A549 (cell line): ENCODE data around the gene AMPH. TPM values are rescaled to one million over a fixed set of nuclear protein-coding genes. Genes with fewer than 3 reads are reported as not detected.

Experiments used
- ATAC-seq, 2 experiments: fragments of 200-7000 bp in 1 of 2; fragments of >200 bp in 1 of 2; cut with Nextera tagmentation in 1 of 2; cut with Tn5 transposase in 1 of 2; 3 replicates each; pipeline versions ENCODE4 v1.8.0 to v1.9.1; 2018 to 2020; ENCODE audit warnings: mild to moderate bottlenecking in 1 of 2, moderate library complexity in 1 of 2
- CTCF ChIA-PET: fragments of 300-600 bp; sonication (Branson Sonifier 250); formaldehyde crosslinking; extraction: SDS; loops from one replicate; lab custom pipeline; 2021; ENCODE audit warnings: antibody characterized with exemption, inconsistent platforms; lab: Yijun Ruan, JAX
- POLR2A ChIA-PET: fragments of 350-600 bp; formaldehyde crosslinking; extraction: SDS; loops from one replicate; lab custom pipeline; 2021; ENCODE audit warnings: antibody characterized with exemption, inconsistent platforms; lab: Yijun Ruan, JAX
- DNase-seq, 2 experiments: peaks; one replicate each; pipeline versions ENCODE4 v3.0.0 to v3.0.0-alpha.2; 2011 to 2016; ENCODE audit warnings: low read depth in 1 of 2, low spot score in 1 of 2
- FAIRE-seq: peaks from 2 replicates; lab custom pipeline; 2011; peaks lifted over from hg19 to GRCh38; lab: Jason Lieb, UNC
- H3K27ac ChIP-seq, 2 experiments: fragments of >200 bp; sonication (Bioruptor Twin); formaldehyde crosslinking; 3 replicates each; pipeline ENCODE4 v1.5.1; 2016 to 2017
- H3K4me1 ChIP-seq: fragments of >200 bp; sonication (Bioruptor Twin); formaldehyde crosslinking; 3 replicates; pipeline ENCODE4 v1.6.1; 2016
- H3K4me2 ChIP-seq: fragments of >200 bp; sonication (Bioruptor Twin); formaldehyde crosslinking; 3 replicates; pipeline ENCODE4 v1.6.1; 2016
- H3K4me3 ChIP-seq: fragments of >200 bp; sonication (Bioruptor Twin); formaldehyde crosslinking; 3 replicates; pipeline ENCODE4 v1.5.1; 2016
- H3K9me3 ChIP-seq: fragments of >200 bp; sonication (Bioruptor Twin); formaldehyde crosslinking; 3 replicates; pipeline ENCODE4 v1.6.1; 2016
- CHD2 ChIP-seq: fragments of 150-350 bp; IDR thresholded peaks from 2 replicates; pipeline ENCODE4 v1.6.1; 2014; ENCODE audit warnings: low read length; ENCODE audit not compliant: partially characterized antibody
- CHD4 ChIP-seq: fragments of 200-600 bp; sonication (generic); IDR thresholded peaks from 2 replicates; pipeline ENCODE4 v1.6.1; 2016; ENCODE audit warnings: antibody characterized with exemption, mild to moderate bottlenecking, borderline replicate concordance
- ESRRA ChIP-seq: fragments of 150-350 bp; IDR thresholded peaks from 2 replicates; pipeline ENCODE4 v1.6.1; 2014; ENCODE audit warnings: mild to moderate bottlenecking, low read length, borderline replicate concordance
- FOXS1 ChIP-seq: fragments of 250-450 bp; sonication (Bioruptor Pico); IDR thresholded peaks from 2 replicates; pipeline ENCODE4 v1.5.0; 2020; ENCODE audit warnings: mild to moderate bottlenecking, moderate library complexity
- HOXA7 ChIP-seq: fragments of 250-450 bp; sonication (Bioruptor Pico); IDR thresholded peaks from 2 replicates; pipeline ENCODE4 v1.5.0; 2020; ENCODE audit warnings: mild to moderate bottlenecking, moderate library complexity
- KDM1A ChIP-seq: fragments of 200-600 bp; sonication (generic); IDR thresholded peaks from 2 replicates; pipeline ENCODE4 v1.6.1; 2016; ENCODE audit warnings: low read depth, mild to moderate bottlenecking
- NPAS2 ChIP-seq: fragments of 250-450 bp; sonication (Bioruptor Pico); IDR thresholded peaks from 2 replicates; pipeline ENCODE4 v1.8.0; 2022; ENCODE audit warnings: mild to moderate bottlenecking, moderate library complexity, borderline replicate concordance
- PHF8 ChIP-seq: fragments of 200-600 bp; sonication (generic); IDR thresholded peaks from 2 replicates; pipeline ENCODE4 v1.6.1; 2016; ENCODE audit warnings: low read depth, mild to moderate bottlenecking, antibody characterized with exemption, moderate library complexity, borderline replicate concordance
- RARB ChIP-seq: fragments of 250-450 bp; sonication (Bioruptor Pico); IDR thresholded peaks from 2 replicates; pipeline ENCODE4 v1.8.0; 2021; ENCODE audit warnings: mild to moderate bottlenecking, moderate library complexity
- RCOR1 ChIP-seq: fragments of 150-350 bp; IDR thresholded peaks from 2 replicates; pipeline ENCODE4 v1.6.1; 2014; ENCODE audit warnings: antibody characterized with exemption, low read length, low read depth
- RFX5 ChIP-seq: fragments of 450-650 bp; IDR thresholded peaks from 2 replicates; pipeline ENCODE4 v1.7.1; 2014; ENCODE audit warnings: antibody characterized with exemption, mild to moderate bottlenecking, moderate library complexity
- RNF2 ChIP-seq: fragments of 200-600 bp; sonication (generic); IDR thresholded peaks from 2 replicates; pipeline ENCODE4 v1.6.1; 2016; ENCODE audit warnings: low read depth, mild to moderate bottlenecking, antibody characterized with exemption, moderate library complexity, borderline replicate concordance
- SREBF2 ChIP-seq: fragments of 450-650 bp; IDR thresholded peaks from 2 replicates; pipeline ENCODE4 v1.6.1; 2014; ENCODE audit warnings: mild to moderate bottlenecking, moderate library complexity
- ZFP36 ChIP-seq: fragments of 450-650 bp; IDR thresholded peaks from 2 replicates; pipeline ENCODE4 v1.6.1; 2014; ENCODE audit warnings: borderline replicate concordance; ENCODE audit not compliant: partially characterized antibody
- WGBS: methylation state at CpG from one replicate; pipeline ENCODE4 v1.1.6; 2017; ENCODE audit errors: missing lambda C conversion rate; 5-methylcytosine and 5-hydroxymethylcytosine counted together
- polyA plus RNA-seq, 4 experiments: library from polyadenylated mRNA; depleted of rRNA in 3 of 4; stranded (reverse); fragments of >200 nt; fragmentation: RNase III in 1 of 4; extraction: RNeasy Plus Mini Kit Qiagen cat#74134 plus additional on column Dnase treatment in 1 of 4; gene quantifications; 2 replicates in 3 of 4; 3 replicates in 1 of 4; pipeline ENCODE4 v1.2.3, GENCODE V29; 2011 to 2017
- TF ChIP-seq, protein P1 (sequence below): IDR thresholded peaks from 2 replicates; pipeline ENCODE4 v1.6.1; 2012; ENCODE audit warnings: low read depth, borderline replicate concordance
- TF ChIP-seq, protein P2 (sequence below): IDR thresholded peaks from 2 replicates; pipeline ENCODE4 v1.6.1; 2012
- TF ChIP-seq, protein P3 (sequence below): fragments of 250-450 bp; sonication (Bioruptor Pico); IDR thresholded peaks from 2 replicates; pipeline ENCODE4 v1.5.0; 2020; ENCODE audit warnings: low read depth, mild to moderate bottlenecking, moderate library complexity
- TF ChIP-seq, protein P4 (sequence below): fragments of >200 bp; sonication (Bioruptor Twin); formaldehyde crosslinking; IDR thresholded peaks from 2 replicates; pipeline ENCODE4 v1.6.1; 2016
- TF ChIP-seq, protein P5 (sequence below): fragments of 200-600 bp; sonication (generic); IDR thresholded peaks from 2 replicates; pipeline ENCODE4 v1.6.1; 2016; ENCODE audit warnings: antibody characterized with exemption, mild to moderate bottlenecking, moderate library complexity
- TF ChIP-seq, protein P6 (sequence below): fragments of >200 bp; sonication (Bioruptor Twin); formaldehyde crosslinking; IDR thresholded peaks from 3 replicates; pipeline ENCODE4 v1.5.1; 2016

Gene AMPH
- polyA plus RNA-seq, 2 of the 4 experiments (the other 2 are of a cell fraction) = 0.26 TPM; not detected in 1

DNA sequence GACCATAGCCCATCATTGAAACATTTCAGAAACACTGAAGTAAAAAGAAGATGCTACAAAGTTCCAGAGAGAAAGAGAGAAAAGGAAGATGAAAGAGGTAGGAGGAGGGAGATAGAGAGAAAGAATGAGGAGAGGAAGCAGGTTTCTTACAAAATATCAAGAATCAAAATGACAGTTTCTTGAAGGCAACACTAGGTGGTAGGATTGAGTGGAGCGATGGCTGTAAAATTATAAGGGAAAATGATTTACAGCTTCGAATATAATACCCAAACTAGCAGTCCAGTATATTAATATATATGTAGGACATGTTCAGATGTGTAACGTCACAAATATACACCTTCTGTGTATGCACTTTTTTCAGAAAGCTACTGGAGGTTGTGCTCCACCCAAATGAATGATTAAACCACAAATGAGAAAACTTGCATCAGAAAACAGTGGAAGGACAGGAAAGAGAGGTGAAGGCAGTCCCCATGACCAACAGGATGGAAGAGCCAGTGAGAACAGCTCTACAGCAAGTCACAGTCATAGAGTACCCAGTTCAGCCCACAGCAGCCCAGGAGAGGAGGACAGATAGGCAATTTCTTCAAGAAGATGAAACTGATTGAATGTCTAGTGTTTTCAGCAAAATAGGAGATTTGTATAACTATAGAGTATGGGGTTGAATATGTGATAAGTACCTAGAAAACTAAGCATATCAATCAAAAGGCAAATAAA lies 206.3 kb downstream of the AMPH start:
- no peaks in the 10 kb centered on the region for H3K9me3 ChIP-seq
- DNase-seq = peak in 1 of 2 experiments; percentile 4
- WGBS = 2% methylated on average over 3 of the region's 3 CpGs
- H3K27ac ChIP-seq = no peak overlapping the region
- H3K4me3 ChIP-seq = no peak overlapping the region
- TF ChIP-seq, protein P1, sequence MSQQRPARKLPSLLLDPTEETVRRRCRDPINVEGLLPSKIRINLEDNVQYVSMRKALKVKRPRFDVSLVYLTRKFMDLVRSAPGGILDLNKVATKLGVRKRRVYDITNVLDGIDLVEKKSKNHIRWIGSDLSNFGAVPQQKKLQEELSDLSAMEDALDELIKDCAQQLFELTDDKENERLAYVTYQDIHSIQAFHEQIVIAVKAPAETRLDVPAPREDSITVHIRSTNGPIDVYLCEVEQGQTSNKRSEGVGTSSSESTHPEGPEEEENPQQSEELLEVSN = no peak
- TF ChIP-seq CHD2 (no peak), ESRRA (no peak), RFX5 (no peak), NPAS2 (CRISPR knock-in tag) (no peak), RCOR1 (no peak)
- TF ChIP-seq, protein P2, sequence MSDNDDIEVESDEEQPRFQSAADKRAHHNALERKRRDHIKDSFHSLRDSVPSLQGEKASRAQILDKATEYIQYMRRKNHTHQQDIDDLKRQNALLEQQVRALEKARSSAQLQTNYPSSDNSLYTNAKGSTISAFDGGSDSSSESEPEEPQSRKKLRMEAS = no peak
- H3K4me1 ChIP-seq = no peaks in the 10 kb centered on the region
- ATAC-seq = no peak
- FAIRE-seq = no peak
- no peak overlapping the region for H3K4me2 ChIP-seq
- ChIA-PET POLR2A (no interaction called here), CTCF (interaction anchor here (0.7 kb wide), 1 partner anchor 18 kb away, joined by 4 read pairs; no protein-coding TSS in a partner anchor)

DNA sequence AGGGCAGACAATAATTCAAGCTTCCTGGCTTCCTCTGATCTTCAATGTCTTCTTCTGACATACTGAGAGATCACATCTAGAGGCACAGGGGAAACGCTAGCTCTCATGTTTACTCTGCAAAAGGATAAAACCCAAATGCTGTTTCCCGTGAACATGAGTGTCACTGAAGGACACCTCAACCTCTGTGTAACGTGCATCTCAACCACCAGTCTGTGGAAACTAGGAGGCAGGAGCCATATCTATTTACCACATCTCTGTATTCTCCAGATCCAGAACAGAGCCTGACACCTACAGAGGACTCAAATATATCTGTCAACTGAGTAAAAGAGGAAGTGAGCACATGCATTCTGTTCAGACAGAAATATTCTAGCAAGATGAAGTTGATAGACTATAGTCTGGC lies 217.4 kb downstream of the AMPH start:
- no peak for DNase-seq
- ChIA-PET CTCF (no interaction called here), POLR2A (no interaction called here)
- ATAC-seq = no peak
- TF ChIP-seq SREBF2 (no peak), FOXS1 (CRISPR knock-in tag) (no peak), RARB (no peak), CHD4 (no peak), KDM1A (no peak), RNF2 (no peak)
- TF ChIP-seq, protein P1 = no peak
- Histone ChIP-seq H3K27ac (no peak overlapping the region), H3K4me3 (no peak overlapping the region), H3K4me2 (no peak overlapping the region), H3K4me1 (no peaks in the 10 kb centered on the region), H3K9me3 (no peaks in the 10 kb centered on the region)
- WGBS = 6% methylated on average over 3 of the region's 3 CpGs
- FAIRE-seq = no peak

DNA sequence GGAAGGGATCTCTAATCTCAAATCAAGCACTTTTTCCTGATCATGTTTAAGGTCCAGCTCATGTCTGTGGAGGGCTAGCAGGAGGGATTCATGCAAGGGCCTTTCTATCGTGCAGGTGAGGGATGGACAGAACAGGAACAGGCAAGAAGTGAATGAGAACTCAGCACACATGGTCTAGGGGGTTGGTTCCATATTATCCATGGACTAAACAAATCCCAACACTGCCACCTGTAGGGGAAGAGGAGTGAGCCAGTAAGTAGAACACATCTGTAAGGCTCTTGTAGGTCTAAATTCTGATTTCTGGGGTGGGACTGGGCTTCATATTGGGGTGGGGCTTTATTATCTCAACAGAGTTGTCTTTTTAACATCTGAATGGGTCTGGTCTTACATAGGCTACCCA lies 219.8 kb downstream of the AMPH start:
- peak; percentile 54 to 86; a peak in 3 of 6 replicates for ATAC-seq
- H3K27ac ChIP-seq = no peak overlapping the region
- FAIRE-seq = no peak
- H3K9me3 ChIP-seq = no peaks in the 10 kb centered on the region
- TF ChIP-seq, protein P3, sequence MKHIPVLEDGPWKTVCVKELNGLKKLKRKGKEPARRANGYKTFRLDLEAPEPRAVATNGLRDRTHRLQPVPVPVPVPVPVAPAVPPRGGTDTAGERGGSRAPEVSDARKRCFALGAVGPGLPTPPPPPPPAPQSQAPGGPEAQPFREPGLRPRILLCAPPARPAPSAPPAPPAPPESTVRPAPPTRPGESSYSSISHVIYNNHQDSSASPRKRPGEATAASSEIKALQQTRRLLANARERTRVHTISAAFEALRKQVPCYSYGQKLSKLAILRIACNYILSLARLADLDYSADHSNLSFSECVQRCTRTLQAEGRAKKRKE (CRISPR knock-in tag) = no peak
- no peak for TF ChIP-seq HOXA7 (CRISPR knock-in tag)
- TF ChIP-seq, protein P4, sequence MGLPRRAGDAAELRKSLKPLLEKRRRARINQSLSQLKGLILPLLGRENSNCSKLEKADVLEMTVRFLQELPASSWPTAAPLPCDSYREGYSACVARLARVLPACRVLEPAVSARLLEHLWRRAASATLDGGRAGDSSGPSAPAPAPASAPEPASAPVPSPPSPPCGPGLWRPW = no peak
- no peak for TF ChIP-seq ZFP36
- TF ChIP-seq, protein P5, sequence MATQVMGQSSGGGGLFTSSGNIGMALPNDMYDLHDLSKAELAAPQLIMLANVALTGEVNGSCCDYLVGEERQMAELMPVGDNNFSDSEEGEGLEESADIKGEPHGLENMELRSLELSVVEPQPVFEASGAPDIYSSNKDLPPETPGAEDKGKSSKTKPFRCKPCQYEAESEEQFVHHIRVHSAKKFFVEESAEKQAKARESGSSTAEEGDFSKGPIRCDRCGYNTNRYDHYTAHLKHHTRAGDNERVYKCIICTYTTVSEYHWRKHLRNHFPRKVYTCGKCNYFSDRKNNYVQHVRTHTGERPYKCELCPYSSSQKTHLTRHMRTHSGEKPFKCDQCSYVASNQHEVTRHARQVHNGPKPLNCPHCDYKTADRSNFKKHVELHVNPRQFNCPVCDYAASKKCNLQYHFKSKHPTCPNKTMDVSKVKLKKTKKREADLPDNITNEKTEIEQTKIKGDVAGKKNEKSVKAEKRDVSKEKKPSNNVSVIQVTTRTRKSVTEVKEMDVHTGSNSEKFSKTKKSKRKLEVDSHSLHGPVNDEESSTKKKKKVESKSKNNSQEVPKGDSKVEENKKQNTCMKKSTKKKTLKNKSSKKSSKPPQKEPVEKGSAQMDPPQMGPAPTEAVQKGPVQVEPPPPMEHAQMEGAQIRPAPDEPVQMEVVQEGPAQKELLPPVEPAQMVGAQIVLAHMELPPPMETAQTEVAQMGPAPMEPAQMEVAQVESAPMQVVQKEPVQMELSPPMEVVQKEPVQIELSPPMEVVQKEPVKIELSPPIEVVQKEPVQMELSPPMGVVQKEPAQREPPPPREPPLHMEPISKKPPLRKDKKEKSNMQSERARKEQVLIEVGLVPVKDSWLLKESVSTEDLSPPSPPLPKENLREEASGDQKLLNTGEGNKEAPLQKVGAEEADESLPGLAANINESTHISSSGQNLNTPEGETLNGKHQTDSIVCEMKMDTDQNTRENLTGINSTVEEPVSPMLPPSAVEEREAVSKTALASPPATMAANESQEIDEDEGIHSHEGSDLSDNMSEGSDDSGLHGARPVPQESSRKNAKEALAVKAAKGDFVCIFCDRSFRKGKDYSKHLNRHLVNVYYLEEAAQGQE = no peak
- TF ChIP-seq, protein P6, sequence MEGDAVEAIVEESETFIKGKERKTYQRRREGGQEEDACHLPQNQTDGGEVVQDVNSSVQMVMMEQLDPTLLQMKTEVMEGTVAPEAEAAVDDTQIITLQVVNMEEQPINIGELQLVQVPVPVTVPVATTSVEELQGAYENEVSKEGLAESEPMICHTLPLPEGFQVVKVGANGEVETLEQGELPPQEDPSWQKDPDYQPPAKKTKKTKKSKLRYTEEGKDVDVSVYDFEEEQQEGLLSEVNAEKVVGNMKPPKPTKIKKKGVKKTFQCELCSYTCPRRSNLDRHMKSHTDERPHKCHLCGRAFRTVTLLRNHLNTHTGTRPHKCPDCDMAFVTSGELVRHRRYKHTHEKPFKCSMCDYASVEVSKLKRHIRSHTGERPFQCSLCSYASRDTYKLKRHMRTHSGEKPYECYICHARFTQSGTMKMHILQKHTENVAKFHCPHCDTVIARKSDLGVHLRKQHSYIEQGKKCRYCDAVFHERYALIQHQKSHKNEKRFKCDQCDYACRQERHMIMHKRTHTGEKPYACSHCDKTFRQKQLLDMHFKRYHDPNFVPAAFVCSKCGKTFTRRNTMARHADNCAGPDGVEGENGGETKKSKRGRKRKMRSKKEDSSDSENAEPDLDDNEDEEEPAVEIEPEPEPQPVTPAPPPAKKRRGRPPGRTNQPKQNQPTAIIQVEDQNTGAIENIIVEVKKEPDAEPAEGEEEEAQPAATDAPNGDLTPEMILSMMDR = no peak
- TF ChIP-seq PHF8 = no peak
- peak in 1 of 2 experiments; percentile 48 for DNase-seq
- ChIA-PET CTCF (interaction anchor here (1.0 to 2.3 kb wide), 2 partner anchors 12 to 69 kb away, joined by 4 to 5 read pairs; no protein-coding TSS in a partner anchor), POLR2A (no interaction called here)
- H3K4me2 ChIP-seq = no peak overlapping the region
- H3K4me1 ChIP-seq = no peaks in the 10 kb centered on the region
- no peak overlapping the region for H3K4me3 ChIP-seq
- WGBS = 6% methylated on average over 1 of the region's 1 CpG
